Measurements from ENCODE around the gene ZNF367.
A peak's percentile ranks its signal among the peaks of the same experiment; 100 is the strongest.

Gene ZNF367

GRCh38 chr9:96418083-96418919 is at the start of gene ZNF367:
Gene ZNF367 (minus strand): TSS chr9:96418370. CDS start chr9:96418032, 338 bp downstream.
- DNase-seq: peak; percentile 94

DNA sequence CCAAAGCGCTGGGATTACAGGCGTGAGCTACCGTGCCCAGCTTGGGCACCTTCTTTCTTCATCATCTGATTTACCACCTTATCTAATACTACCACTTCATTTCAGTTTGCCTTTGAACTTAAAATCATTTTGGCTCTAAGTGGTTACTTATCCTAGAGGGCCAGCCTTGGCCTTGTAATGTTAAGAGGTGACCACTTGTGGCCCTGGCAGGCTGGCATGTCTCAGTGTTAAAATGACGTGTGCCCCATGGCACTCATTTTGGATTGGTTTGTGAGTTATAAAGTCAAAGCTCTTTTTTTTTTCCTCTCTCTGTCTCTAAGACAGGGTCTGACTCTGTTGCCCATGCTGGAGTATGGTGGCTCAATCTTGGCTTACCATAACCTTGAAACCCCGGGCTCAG is 49.6 kb upstream of the ZNF367 start:
- DNase-seq: no peak

GRCh38 chr9:96464426-96464825 is 46.3 kb upstream of the ZNF367 start:
- no peak for DNase-seq

DNA sequence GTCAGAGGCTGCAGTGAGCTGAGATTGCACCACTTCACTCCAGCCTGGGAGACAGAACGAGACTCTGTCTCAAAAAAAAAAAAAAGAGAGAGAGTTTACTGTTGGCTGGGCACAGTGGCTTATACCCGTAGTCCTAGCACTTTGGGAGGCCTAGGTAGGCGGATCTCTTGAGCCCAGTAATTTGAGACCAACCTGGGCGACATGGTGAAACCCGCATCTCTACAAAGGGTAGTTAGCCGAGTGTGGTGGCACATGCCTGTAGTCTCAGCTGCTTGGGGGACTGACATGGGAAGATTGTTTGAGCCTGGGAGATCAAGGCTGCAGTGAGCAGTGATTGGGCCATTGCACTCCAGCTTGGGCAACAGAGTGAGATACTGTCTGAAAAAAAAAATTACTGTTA is 44.4 kb upstream of the ZNF367 start:
- no peak for DNase-seq

GRCh38 chr9:96461336-96461735 is 43.2 kb upstream of the ZNF367 start:
- DNase-seq: no peak

DNA sequence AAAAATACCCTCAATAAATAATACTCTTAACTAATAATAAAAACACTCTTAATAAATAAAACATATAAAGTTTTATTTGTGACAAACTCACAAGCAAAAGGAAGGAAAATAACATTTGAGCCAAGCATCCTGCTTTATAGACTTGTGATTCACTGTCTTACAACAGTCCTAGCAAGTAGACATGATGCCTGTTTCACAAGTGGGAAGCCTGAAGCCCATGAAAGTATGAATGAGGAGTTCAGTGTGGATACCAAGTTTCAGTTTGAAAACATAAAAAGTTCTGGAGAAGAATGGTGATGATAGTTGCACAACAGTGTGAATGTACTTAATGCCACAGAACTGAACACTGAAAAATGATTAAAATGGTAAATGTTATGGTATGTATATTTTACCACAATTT is 42.7 kb upstream of the ZNF367 start:
- DNase-seq: no peak

DNA sequence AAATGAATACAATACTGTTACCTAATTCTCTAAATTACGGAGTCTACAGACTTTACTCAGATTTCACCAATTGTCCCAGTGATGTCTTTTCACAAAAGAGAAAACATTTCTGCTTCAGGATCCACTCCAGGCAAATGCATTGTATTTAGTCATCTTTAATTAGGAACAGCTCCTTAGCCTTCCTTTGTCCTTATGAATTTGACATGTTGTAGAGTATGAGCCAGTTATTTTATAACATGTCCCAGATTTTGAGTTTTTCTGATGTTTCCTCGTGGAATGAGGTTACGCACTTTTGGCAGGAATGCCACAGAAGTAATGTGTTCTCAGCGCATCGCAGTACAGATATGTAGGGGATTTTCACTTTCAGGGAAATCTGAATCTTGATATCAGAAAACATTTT is 42.3 kb upstream of the ZNF367 start:
- DNase-seq: no peak

DNA sequence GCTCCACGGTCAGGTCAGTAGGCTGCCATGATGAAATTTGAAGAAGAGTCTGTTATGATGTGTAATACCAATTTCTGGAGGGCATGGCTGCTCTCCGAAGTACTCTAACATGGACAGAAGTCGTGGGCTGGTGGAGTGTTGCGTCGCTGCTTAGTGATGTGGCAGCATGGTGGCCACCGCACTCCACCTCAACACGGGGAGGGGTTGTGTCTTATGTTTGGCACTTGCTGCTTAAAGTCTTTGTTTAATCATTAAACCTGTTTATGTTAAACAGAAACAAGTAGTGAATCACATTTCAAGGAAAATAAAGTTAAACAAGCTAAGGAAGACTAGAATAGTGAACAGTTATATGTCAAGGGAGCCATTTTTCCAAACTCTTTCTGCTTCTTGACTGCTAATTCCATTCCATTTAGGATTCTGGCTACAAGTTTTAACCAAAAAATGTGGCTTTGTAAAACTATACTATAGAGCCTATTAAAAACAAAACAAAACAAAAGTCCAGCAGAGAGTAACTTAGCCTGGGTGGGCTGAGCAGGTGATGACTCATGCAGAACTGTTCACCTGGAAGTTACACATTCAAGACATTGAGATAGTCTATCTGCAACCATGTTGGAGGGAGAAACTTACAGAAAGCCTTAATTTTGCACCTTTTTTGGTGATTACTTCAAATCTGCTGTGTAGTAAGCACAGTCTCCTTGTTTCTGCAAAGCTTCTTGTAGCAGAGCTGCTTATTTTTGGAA is 41.3 kb upstream of the ZNF367 start:
- DNase-seq: no peak

- no peak for DNase-seq
Measured at GRCh38 chr9:96458226-96458625, 40.1 kb upstream of the ZNF367 start.

GRCh38 chr9:96457266-96457665 is 39.1 kb upstream of the ZNF367 start:
- DNase-seq: no peak

DNA sequence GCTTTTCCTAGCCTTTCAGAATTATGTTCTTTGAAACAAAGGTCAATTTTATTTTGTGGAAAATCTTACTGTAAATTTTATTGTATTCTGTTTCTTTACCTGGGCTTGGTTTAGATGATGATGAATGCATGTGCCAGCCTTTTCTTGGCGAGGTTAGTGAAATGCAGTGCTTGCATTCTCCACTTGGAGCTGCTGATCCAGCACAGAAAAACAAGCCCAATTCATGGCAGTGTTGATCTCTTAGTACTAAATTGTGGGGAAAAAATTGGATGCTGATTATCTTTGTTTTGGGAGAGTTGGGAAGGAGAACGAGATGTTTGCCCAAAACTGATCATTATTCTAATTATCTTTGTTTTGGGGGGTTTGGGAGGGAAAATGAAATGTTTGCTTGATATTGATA is 35.5 kb upstream of the ZNF367 start:
- DNase-seq: no peak

GRCh38 chr9:96450613-96451528 is 32.7 kb upstream of the ZNF367 start:
- no peak for DNase-seq

DNA sequence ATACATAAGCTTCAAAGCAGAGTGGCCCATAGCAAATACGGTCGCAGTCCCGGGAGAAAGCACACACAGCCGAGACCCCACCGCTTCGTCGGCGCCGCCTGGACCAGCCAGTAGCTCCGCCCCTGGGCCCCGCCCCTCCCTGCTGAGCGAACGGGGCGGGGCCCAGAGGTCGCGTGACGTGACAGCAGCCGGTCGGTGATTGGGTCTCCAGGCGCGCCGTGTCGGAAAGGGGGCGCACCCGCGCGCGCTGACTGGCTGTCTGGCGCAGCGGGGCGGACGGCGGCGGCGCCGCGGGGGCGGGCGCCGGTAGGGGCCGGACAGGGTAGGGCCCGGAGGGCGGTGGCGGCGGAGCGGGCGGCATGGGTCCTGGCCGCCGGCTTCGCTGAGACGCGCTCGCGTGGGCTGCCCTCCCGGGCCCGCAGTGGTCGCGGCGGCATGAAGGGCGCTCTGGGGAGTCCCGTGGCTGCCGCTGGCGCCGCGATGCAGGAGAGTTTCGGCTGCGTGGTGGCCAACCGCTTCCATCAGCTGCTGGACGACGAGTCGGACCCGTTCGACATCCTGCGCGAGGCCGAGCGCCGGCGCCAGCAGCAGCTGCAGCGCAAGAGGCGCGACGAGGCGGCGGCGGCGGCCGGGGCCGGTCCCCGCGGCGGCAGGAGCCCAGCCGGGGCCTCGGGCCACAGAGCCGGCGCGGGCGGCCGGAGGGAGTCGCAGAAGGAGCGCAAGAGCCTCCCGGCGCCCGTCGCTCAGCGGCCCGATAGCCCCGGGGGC is 31.9 kb upstream of the ZNF367 start, which contains the start of gene HABP4:
Gene HABP4 (plus strand): TSS at position 325 of the 768 bp plus-strand sequence. CDS start 111 bp downstream, at position 436.
- peak; percentile 89 to 94 for DNase-seq

- peak in 1 of 2 experiments; percentile 79 for DNase-seq
Measured at GRCh38 chr9:96449523-96449844, 31.3 kb upstream of the ZNF367 start.

GRCh38 chr9:96448546-96449170 is 30.5 kb upstream of the ZNF367 start:
- DNase-seq: no peak

DNA sequence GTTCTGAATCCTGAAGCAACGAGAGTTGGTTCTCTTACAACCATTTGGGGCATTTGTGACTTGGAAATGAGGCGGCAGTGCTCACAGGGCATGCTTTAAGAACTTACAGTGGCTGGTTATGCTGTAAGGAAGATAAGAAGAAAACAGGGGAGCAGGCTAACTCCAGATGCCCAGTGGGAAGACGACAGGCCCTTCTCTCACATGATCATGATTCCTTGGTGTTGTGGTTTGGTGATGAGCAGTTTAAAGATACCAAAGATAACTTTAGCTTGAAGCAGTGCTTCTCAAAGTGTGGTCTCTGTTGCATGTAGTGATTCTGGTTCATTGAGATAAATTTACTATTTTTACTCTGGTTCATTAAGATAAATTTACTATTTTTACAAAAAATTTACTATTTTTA is 29.2 kb upstream of the ZNF367 start:
- DNase-seq: no peak

GRCh38 chr9:96442491-96442890 is 24.3 kb upstream of the ZNF367 start:
- peak; percentile 4 to 10 for DNase-seq

DNA sequence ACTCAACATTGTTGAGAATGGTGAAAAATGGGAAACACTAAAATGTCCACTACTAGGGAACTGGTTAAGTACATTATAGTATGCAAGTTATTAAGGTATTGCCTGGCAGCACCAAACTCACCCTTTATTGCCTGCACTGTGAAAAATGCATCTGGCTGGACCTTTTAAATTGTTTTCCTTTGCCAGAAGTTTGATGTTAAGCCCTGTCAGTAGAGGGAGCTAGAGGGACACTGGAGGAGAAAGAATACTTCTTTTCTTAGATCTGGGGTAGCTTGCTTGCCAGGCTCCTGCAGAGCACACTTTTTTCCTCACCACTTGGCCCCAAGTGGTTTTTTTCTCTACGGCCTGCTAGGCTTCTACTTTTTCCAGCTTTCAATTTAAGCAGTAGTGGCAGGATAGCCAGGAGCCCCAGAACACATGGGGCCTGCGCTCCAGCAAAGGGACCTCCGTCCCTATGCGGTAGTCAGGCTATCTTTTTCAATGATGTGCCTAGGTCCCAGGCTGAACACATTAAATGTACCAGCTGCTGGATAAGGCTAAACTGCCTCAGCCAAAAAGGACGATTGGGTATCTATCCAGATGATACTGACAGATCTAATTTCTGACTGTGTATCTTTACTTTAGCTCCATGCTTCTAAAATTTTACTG is 23.8 kb upstream of the ZNF367 start:
- DNase-seq: peak; percentile 91 to 94

- no peak for DNase-seq
Measured at GRCh38 chr9:96440671-96441199, 22.6 kb upstream of the ZNF367 start.

- DNase-seq: no peak
Measured at GRCh38 chr9:96437454-96437853, 19.3 kb upstream of the ZNF367 start.

Data from Kasumi-1 (cell line).